HepG2 (cell line): ENCODE measurements around the gene ARRDC3.

ENCODE experiments used
- CTCF ChIP-seq: sonication (generic); formaldehyde crosslinking; IDR thresholded peaks from 2 replicates; pipeline ENCODE4 v1.5.0; 2020; ENCODE audit warnings: mild to moderate bottlenecking, missing genetic modification reagents, moderate library complexity
- E2F1 ChIP-seq: sonication (generic); formaldehyde crosslinking; IDR thresholded peaks from 2 replicates; pipeline ENCODE4 v1.5.0; 2020; ENCODE audit warnings: missing genetic modification reagents
- EHMT2 ChIP-seq: fragments of 200-600 bp; sonication (generic); IDR thresholded peaks from 2 replicates; pipeline ENCODE4 v1.7.0; 2017; ENCODE audit warnings: antibody characterized with exemption, low read depth, low read length, borderline replicate concordance
- EP300 ChIP-seq, 3 experiments: sonication (generic) in 1 of 3; formaldehyde crosslinking in 1 of 3; IDR thresholded peaks; 2 replicates each; pipeline versions ENCODE4 v1.5.1 to v1.6.1; 2011 to 2020; ENCODE audit warnings: low read depth in 2 of 3, low read length in 2 of 3, borderline replicate concordance in 1 of 3, improper control_type of control experiment in 1 of 3, mild to moderate bottlenecking in 1 of 3, missing genetic modification reagents in 1 of 3, moderate library complexity in 1 of 3
- EZH2 ChIP-seq: conservative IDR thresholded peaks from 2 replicates; pipeline ENCODE4 v1.6.1; 2012; ENCODE audit warnings: mild to moderate bottlenecking, low read depth, low read length, moderate library complexity
- FOXJ3 ChIP-seq: sonication (generic); formaldehyde crosslinking; IDR thresholded peaks from 2 replicates; pipeline ENCODE4 v1.4.0; 2020; ENCODE audit warnings: missing genetic modification reagents, mild to moderate bottlenecking, borderline replicate concordance
- HNRNPLL ChIP-seq: fragments of 200-400 bp; formaldehyde crosslinking; IDR thresholded peaks from 2 replicates; pipeline ENCODE4 v1.6.1; 2017; ENCODE audit warnings: mild to moderate bottlenecking, low read depth, low read length; ENCODE audit not compliant: poor library complexity, severe bottlenecking
- MIER2 ChIP-seq: IDR thresholded peaks from 2 replicates; pipeline ENCODE4 v1.6.1; 2016; ENCODE audit warnings: missing biosample characterization, missing genetic modification reagents
- NFYB ChIP-seq: sonication (generic); formaldehyde crosslinking; IDR thresholded peaks from 2 replicates; pipeline ENCODE4 v1.4.0; 2020; ENCODE audit warnings: missing genetic modification reagents
- POLR2A ChIP-seq, 2 experiments: IDR thresholded peaks; 2 replicates each; pipeline ENCODE4 v1.6.1; 2011; ENCODE audit warnings: low read depth in 2 of 2, low read length in 2 of 2, mild to moderate bottlenecking in 1 of 2, moderate library complexity in 1 of 2; ENCODE audit not compliant: insufficient read depth in 1 of 2
- PRDM15 ChIP-seq: sonication (generic); formaldehyde crosslinking; IDR thresholded peaks from 2 replicates; pipeline ENCODE4 v1.4.0; 2020; ENCODE audit warnings: missing genetic modification reagents
- TCF7L2 ChIP-seq: IDR thresholded peaks from 2 replicates; pipeline ENCODE4 v1.6.1; 2011; ENCODE audit warnings: mild to moderate bottlenecking, low read depth, low read length, moderate library complexity

GRCh38 chr5:91373600-91373999 lies 9.5 kb downstream of the ARRDC3 start:
- TF ChIP-seq TCF7L2 (no peak), HNRNPLL (no peak), PRDM15 (CRISPR knock-in tag) (no peak), EZH2 (no peak), FOXJ3 (CRISPR knock-in tag) (no peak), CTCF (no peak), EP300 (IDR thresholded peaks at IDR 0.05; ENCODE audit: low read depth in 2 of 2, low read length in 2 of 2) (no peak), EP300 (CRISPR knock-in tag; IDR thresholded peaks at IDR 0.05; ENCODE audit: borderline replicate concordance) (no peak), E2F1 (CRISPR knock-in tag) (no peak), MIER2 (CRISPR knock-in tag) (no peak), POLR2A (IDR thresholded peaks at IDR 0.05; ENCODE audit: insufficient read depth in 1 of 2, low read depth in 2 of 2, low read length in 2 of 2) (no peak), EHMT2 (no peak), NFYB (CRISPR knock-in tag) (no peak)
